ENCODE data around the gene ATP2C1. TPM values are rescaled to one million over a fixed set of nuclear protein-coding genes. Genes with fewer than 3 reads are reported as not detected.

Gene ATP2C1
- total RNA-seq, 4 donors from 2014 or later, result 25.1 to 41.7 (median 26.4) TPM

DNA sequence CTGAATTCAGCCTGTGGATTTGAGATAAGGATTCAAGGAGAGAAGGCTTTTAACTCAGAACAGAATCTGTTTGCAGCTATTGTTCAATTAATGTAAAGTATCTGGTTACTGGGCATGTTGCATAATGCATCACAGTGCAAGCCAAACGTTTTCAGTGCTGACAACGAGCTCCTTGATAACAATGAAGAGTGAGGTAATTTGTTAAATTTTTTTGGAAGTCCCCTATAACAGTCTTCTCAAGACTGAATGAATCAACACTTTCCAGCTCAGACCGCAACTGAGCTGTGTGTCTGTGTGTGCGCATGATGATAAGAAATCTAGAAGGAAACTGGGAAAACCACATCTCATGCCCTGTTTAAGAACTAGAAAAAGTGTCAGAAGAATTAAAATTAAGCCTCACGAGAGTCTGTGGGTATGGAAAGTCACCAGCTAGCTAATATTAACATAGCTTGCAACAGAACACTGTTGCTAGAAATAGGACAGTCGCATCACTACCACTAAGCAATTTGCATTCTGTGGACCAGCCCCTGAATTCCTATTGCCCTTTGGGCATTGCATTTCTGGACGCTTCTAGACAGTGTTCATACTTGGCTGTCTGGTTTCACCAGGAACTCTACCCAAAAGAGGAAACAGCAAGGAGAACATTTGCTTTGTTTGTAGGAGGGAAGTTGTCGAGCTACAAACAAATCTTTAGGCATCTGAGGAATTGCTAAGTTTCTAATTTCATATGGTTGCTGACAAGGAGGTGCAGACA lies 43.7 kb upstream of the ATP2C1 start:
- in situ Hi-C loops (cut with MboI; ENCODE audit: low sequenced_read_pairs in 4 of 4) (no loop called here), intact Hi-C loops (cut with DNase I; ENCODE audit: low total_unique reads) (loop anchor here (2.0 kb wide), 1 partner anchor 43 kb away; no protein-coding TSS in a partner anchor)
- peak; percentile 73 to 75 for ATAC-seq
- H3K4me3 ChIP-seq, result peak overlapping the region; percentile 48 to 63 (median 52)
- no peaks in the 10 kb centered on the region for H3K27me3 ChIP-seq
- no peaks in the 10 kb centered on the region for H3K9me3 ChIP-seq
- DNase-seq, result peak; percentile 29 to 41
- H3K27ac ChIP-seq, result peak overlapping the region; percentile 86 to 89 (median 86)
- no peaks in the 10 kb centered on the region for H3K36me3 ChIP-seq
- TF ChIP-seq POLR2A (IDR thresholded peaks at IDR 0.05), result peak; percentile 33 to 40
- TF ChIP-seq, protein P1, sequence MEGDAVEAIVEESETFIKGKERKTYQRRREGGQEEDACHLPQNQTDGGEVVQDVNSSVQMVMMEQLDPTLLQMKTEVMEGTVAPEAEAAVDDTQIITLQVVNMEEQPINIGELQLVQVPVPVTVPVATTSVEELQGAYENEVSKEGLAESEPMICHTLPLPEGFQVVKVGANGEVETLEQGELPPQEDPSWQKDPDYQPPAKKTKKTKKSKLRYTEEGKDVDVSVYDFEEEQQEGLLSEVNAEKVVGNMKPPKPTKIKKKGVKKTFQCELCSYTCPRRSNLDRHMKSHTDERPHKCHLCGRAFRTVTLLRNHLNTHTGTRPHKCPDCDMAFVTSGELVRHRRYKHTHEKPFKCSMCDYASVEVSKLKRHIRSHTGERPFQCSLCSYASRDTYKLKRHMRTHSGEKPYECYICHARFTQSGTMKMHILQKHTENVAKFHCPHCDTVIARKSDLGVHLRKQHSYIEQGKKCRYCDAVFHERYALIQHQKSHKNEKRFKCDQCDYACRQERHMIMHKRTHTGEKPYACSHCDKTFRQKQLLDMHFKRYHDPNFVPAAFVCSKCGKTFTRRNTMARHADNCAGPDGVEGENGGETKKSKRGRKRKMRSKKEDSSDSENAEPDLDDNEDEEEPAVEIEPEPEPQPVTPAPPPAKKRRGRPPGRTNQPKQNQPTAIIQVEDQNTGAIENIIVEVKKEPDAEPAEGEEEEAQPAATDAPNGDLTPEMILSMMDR (IDR thresholded peaks at IDR 0.05 in 4 of 5, conservative IDR thresholded peaks at IDR 0.05 in 1 of 5), result no peak
- peaks cover 57 to 66% of the 10 kb centered on the region in 2 donors for H3K4me1 ChIP-seq

DNA sequence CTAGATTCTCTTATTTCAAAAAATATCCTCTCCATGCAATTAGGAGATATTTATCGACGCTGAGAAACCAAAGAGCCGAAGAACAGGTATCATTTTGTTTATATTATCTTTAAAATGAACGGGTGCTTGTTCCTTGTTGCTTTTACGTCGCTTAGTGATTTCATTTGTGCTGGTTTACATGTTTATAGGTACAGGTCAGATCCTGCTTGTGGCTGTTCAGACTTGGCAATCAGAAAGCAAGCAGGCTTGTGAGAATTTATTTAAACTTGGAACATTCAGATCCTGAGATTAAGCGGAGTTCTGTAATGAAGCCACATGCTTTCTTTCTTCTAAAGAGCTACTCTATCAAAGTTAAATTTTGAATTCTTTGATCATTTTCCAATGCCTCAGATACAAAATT lies 43.0 kb upstream of the ATP2C1 start:
- DNase-seq (no peak), ATAC-seq (peak in 1 of 2 donors; percentile 27)
- Histone ChIP-seq H3K4me3 (peak overlapping the region; percentile 48 to 63 (median 52)), H3K27me3 (no peaks in the 10 kb centered on the region), H3K36me3 (no peaks in the 10 kb centered on the region), H3K27ac (peak overlapping the region; percentile 86 to 89 (median 86)), H3K4me1 (peaks cover 63 to 72% of the 10 kb centered on the region in 2 donors), H3K9me3 (no peaks in the 10 kb centered on the region)
- in situ Hi-C loops (cut with MboI; ENCODE audit: low sequenced_read_pairs in 4 of 4) (no loop called here), intact Hi-C loops (cut with DNase I; ENCODE audit: low total_unique reads) (loop anchor here (2.0 kb wide), 1 partner anchor 42 kb away; no protein-coding TSS in a partner anchor)
- no peak for TF ChIP-seq POLR2A (IDR thresholded peaks at IDR 0.05)
- TF ChIP-seq, protein P1 (IDR thresholded peaks at IDR 0.05 in 4 of 5, conservative IDR thresholded peaks at IDR 0.05 in 1 of 5), result no peak

DNA sequence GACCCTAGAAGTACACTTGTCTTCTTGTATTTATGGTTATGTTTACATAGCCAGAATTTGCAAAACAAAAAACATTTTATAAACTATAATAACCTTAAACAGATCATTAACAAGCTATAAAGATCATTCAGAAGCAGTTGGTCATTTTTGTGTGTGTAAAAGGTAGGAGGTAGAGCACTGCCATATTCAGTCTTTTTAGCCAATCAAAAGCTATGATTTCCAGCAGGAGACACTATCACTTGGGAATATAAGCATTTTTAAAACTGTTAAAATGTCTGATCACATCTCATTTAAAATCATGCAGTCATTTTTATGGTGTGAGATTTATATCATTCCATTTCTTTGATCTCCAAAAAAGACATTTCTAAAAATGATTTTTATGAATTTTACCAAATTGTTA lies 42.6 kb upstream of the ATP2C1 start:
- intact Hi-C loops (cut with DNase I; ENCODE audit: low total_unique reads) (loop anchor here (2.0 kb wide), 1 partner anchor 42 kb away; no protein-coding TSS in a partner anchor), in situ Hi-C loops (cut with MboI; ENCODE audit: low sequenced_read_pairs in 4 of 4) (no loop called here)
- TF ChIP-seq, protein P1 (IDR thresholded peaks at IDR 0.05 in 4 of 5, conservative IDR thresholded peaks at IDR 0.05 in 1 of 5), result no peak
- no peak for TF ChIP-seq POLR2A (IDR thresholded peaks at IDR 0.05)

DNA sequence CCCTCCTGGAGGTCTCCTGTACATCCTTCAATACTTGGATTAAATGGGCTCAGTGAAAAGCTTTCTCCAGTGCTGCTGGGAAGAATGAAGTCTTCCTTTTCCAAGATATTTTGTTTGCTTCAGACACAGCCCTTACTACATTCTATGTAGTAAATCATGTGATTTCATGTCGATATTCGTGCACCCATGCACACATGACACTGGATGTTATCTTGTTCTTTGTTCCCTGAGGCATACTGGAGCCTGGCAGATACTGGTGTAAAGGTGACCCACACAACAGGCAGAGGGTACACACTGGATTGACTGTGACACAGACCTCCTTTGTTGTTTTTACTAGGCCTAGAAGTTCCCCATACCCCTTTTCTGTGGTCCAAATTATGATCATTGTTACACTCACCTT lies 40.3 kb upstream of the ATP2C1 start:
- no peaks in the 10 kb centered on the region for H3K9me3 ChIP-seq
- H3K27ac ChIP-seq, result peak overlapping the region; percentile 86 to 89 (median 86)
- DNase-seq, result no peak
- intact Hi-C loops (cut with DNase I; ENCODE audit: low total_unique reads), result no loop called here
- H3K4me1 ChIP-seq, result peaks cover 70 to 78% of the 10 kb centered on the region in 2 donors
- ATAC-seq, result no peak
- in situ Hi-C loops (cut with MboI; ENCODE audit: low sequenced_read_pairs in 4 of 4), result no loop called here
- H3K4me3 ChIP-seq, result no peak overlapping the region
- TF ChIP-seq, protein P1 (IDR thresholded peaks at IDR 0.05 in 4 of 5, conservative IDR thresholded peaks at IDR 0.05 in 1 of 5), result no peak
- no peak for TF ChIP-seq POLR2A (IDR thresholded peaks at IDR 0.05)
- H3K27me3 ChIP-seq, result no peaks in the 10 kb centered on the region
- no peaks in the 10 kb centered on the region for H3K36me3 ChIP-seq

More for the DNA sequence above, 42.6 kb upstream of the ATP2C1 start:
- DNase-seq (no peak), ATAC-seq (no peak)
- Histone ChIP-seq H3K4me3 (peak overlapping the region; percentile 48 to 63 (median 52)), H3K36me3 (no peaks in the 10 kb centered on the region), H3K9me3 (no peaks in the 10 kb centered on the region), H3K4me1 (peaks cover 68 to 77% of the 10 kb centered on the region in 2 donors), H3K27ac (peak overlapping the region; percentile 86 to 89 (median 86)), H3K27me3 (no peaks in the 10 kb centered on the region)

Data from gastrocnemius medialis (tissue), 4 donors.